Choroid plexus epithelial cell (primary cell): Measurements from ENCODE around the gene PRSS38.

ENCODE experiments used
- DNase-seq: peaks from one replicate; pipeline ENCODE4 v3.0.0-alpha.2; 2010; ENCODE audit warnings: low read depth
- H3K4me3 ChIP-seq: 2 replicates; pipeline ENCODE4 v1.5.1; 2011; ENCODE audit warnings: low read depth, mild to moderate bottlenecking, control low read depth, low read length, moderate library complexity
- CTCF ChIP-seq: conservative IDR thresholded peaks from 2 replicates; pipeline ENCODE4 v1.5.1; 2011; ENCODE audit warnings: low read depth, mild to moderate bottlenecking, control low read depth, inconsistent platforms, low read length, moderate library complexity

The PRSS38 gene

GRCh38 chr1:227823537-227823936 lies 8.1 kb downstream of the PRSS38 start:
- TF ChIP-seq CTCF: no peak

GRCh38 chr1:227824204-227824603 lies 8.7 kb downstream of the PRSS38 start:
- DNase-seq: no peak
- no peak for TF ChIP-seq CTCF
- no peak overlapping the region for H3K4me3 ChIP-seq

More at GRCh38 chr1:227823537-227823936, 8.1 kb downstream of the PRSS38 start:
- no peak for DNase-seq
- H3K4me3 ChIP-seq: no peak overlapping the region

- H3K4me3 ChIP-seq: no peak overlapping the region
- DNase-seq: no peak
- no peak for TF ChIP-seq CTCF
These were observed 13.3 kb downstream of the PRSS38 start for GRCh38 chr1:227828786-227829185.

- no peak for TF ChIP-seq CTCF
- no peak for DNase-seq
- no peak overlapping the region for H3K4me3 ChIP-seq
These were observed 22.7 kb downstream of the PRSS38 start for GRCh38 chr1:227838181-227838580.

- no peak for DNase-seq
- no peak for TF ChIP-seq CTCF
- H3K4me3 ChIP-seq: no peak overlapping the region
These were observed 25.6 kb downstream of the PRSS38 start for GRCh38 chr1:227841096-227841495.

GRCh38 chr1:227844320-227845146 lies 29.1 kb downstream of the PRSS38 start:
- no peak overlapping the region for H3K4me3 ChIP-seq
- DNase-seq: no peak
- TF ChIP-seq CTCF: no peak

- TF ChIP-seq CTCF: no peak
- DNase-seq: no peak
- no peak overlapping the region for H3K4me3 ChIP-seq
These were observed 29.6 kb downstream of the PRSS38 start for GRCh38 chr1:227845147-227845458.
